ENCODE data around the gene UTP14A. TPM values are rescaled to one million over a fixed set of nuclear protein-coding genes. Genes with fewer than 3 reads are reported as not detected.
A peak's percentile ranks its signal among the peaks of the same experiment; 100 is the strongest.

UTP14A gene
- total and polyA plus RNA-seq, 2 of the 13 experiments (the other 11 are each of a cell fraction or from before 2014, with no cell fraction given) = 7.4 to 19.0 TPM

GRCh38 chrX:129905787-129906580, at the start of gene UTP14A (continued):
- TF ChIP-seq ZBTB39 (CRISPR knock-in tag; IDR thresholded peaks at IDR 0.05) = no peak
- TF ChIP-seq ZZZ3 (CRISPR knock-in tag; IDR thresholded peaks at IDR 0.05; ENCODE audit: borderline replicate concordance) = peak; percentile 77; the same call in 1 of the 2 replicates
- TF ChIP-seq HDAC1 (CRISPR knock-in tag; IDR thresholded peaks at IDR 0.05) = peak; percentile 85
- no peak; the same call in 1 of the 2 replicates for TF ChIP-seq ZNF710 (CRISPR knock-in tag; IDR thresholded peaks at IDR 0.05; ENCODE audit: borderline replicate concordance)
- no peak for TF ChIP-seq KLF9 (CRISPR knock-in tag; IDR thresholded peaks at IDR 0.05; ENCODE audit: low read depth)
- TF ChIP-seq ATF1 (CRISPR knock-in tag; IDR thresholded peaks at IDR 0.05) = peak; percentile 94
- TF ChIP-seq NFAT5 (CRISPR knock-in tag; IDR thresholded peaks at IDR 0.05) = 0 out of 2 replicates have a peak, but pooled peaks have one; percentile 26
- 0 out of 2 replicates have a peak, but pooled peaks have one; percentile 36 for TF ChIP-seq ZBTB21 (CRISPR knock-in tag; IDR thresholded peaks at IDR 0.05)
- no peak for TF ChIP-seq ZNF251 (CRISPR knock-in tag; IDR thresholded peaks at IDR 0.05)
- no peak for TF ChIP-seq NFRKB (IDR thresholded peaks at IDR 0.05)
- TF ChIP-seq RFXAP (CRISPR knock-in tag; IDR thresholded peaks at IDR 0.05; ENCODE audit: borderline replicate concordance) = no peak
- no peak for TF ChIP-seq MXD3 (CRISPR knock-in tag; IDR thresholded peaks at IDR 0.05)
- no peak for TF ChIP-seq IKZF4 (CRISPR knock-in tag; IDR thresholded peaks at IDR 0.05; ENCODE audit: borderline replicate concordance, low read depth, not compliant biosample characterization)
- no peak for TF ChIP-seq TRIM24 (CRISPR knock-in tag; IDR thresholded peaks at IDR 0.05)
- TF ChIP-seq CHD2 (IDR thresholded peaks at IDR 0.05; ENCODE audit: low read depth, low read length) = no peak
- TF ChIP-seq MXD4 (CRISPR knock-in tag; IDR thresholded peaks at IDR 0.05) = peak; percentile 22; the same call in 1 of the 2 replicates
- TF ChIP-seq TCF7 (IDR thresholded peaks at IDR 0.05; ENCODE audit: low read depth) = no peak

Data from HepG2 (cell line).